T-cell (primary cell): ENCODE results near the gene DENND4A. TPM values are rescaled to one million over a fixed set of nuclear protein-coding genes. Genes with fewer than 3 reads are reported as not detected.

Source experiments
- total RNA-seq, 35 experiments: library from RNA in 6 of 35; stranded (reverse) in 6 of 35; fragments of 120-200 nt in 1 of 35; gene quantifications; one replicate each; pipeline versions ENCODE4 v1.2.1 to v1.2.4 and lab custom pipeline; 2013 to 2026

The DENND4A gene
- total RNA-seq, 5 donors from 2014 or later (not counting 1 experiment from before 2014, with no cell fraction given), result 49.7 to 76.3 (median 57.1) TPM

Other genes starting within 250 kb of the DENND4A start
- 10 to 100 TPM; 26.6 to 36.4 (median 34.4) TPM for gene INTS14, start 181.2 kb downstream of the DENND4A start, total RNA-seq
- 1 to 10 TPM; 4.1 to 6.5 (median 5.0) TPM for gene SLC24A1, start 170.4 kb downstream of the DENND4A start, total RNA-seq
- gene RAB11A, start 77.2 kb upstream of the DENND4A start, total RNA-seq, result 100 to 1,000 TPM in 1 of 5 donors, 10 to 100 TPM in 4; 82.4 to 103 (median 97.5) TPM